GM19372 (cell line): Measurements from ENCODE around the gene PTDSS2.

Experiments used
- ATAC-seq: cut with Tn5 transposase; IDR thresholded peaks from one replicate; pipeline ENCODE4 v1.9.1; 2021; ENCODE audit warnings: mild to moderate bottlenecking, low read depth, moderate library complexity; ENCODE audit not compliant: unreplicated experiment

PTDSS2 gene

DNA sequence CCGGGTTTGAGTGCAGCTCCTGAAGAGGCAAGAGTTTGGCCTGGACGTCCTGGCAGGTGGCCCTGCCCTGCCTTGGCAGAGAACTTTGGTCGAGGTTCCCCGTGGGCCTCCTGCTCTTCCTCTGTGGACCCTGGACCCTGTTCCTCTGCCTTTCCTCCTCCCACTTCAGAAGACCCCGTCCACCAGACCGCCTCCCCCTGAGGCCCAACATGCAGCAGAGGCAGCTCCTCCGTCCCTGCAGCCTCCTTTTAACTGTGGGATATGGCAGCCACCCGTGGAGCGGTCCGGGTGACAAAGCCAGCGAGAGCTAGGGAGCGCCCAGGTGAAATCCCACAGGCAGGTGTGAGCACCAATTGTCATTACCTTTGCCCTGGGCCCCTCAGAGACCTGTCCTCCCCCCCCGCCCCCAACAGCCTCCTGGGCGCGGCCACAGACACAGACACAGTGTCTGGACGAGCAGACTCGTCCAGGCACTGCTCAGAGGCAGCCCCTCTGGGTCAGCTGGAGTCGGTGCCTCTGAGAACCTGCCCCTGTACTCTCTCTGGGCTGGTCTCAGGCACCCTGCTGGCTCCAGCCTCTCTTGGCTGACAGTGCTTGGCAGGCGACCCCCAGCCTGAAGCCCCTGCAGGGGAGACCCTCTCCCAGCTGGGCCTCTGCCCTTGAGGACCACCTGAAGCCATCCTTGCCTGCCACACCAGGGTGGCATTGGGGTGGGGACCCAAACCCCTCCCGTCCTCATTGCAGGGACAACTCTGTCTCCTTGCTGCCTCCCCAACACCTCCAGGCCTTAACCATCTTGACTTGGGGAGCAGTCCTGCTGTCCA, 4.1 kb upstream of the PTDSS2 start:
- ATAC-seq = no peak

DNA sequence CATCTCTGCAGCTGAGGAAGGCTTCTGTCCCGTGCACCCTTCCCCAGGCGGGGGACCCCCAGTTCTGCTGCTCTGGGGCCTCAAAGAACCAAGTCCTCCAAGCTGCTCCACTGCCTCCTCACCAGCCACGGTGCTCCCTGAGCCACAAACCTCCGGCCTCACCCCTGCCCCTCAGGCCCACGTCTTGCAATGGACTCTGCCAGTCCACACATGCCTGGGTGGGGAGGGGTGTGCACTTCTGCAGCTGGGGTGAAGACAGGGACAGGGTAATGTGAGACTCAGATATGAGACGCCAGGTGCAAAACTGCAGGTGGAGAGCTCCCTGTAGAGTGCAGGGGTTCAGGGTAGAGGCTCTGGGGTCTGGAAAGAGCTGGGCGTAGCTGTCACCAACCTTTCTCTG, 3.2 kb upstream of the PTDSS2 start:
- no peak for ATAC-seq

DNA sequence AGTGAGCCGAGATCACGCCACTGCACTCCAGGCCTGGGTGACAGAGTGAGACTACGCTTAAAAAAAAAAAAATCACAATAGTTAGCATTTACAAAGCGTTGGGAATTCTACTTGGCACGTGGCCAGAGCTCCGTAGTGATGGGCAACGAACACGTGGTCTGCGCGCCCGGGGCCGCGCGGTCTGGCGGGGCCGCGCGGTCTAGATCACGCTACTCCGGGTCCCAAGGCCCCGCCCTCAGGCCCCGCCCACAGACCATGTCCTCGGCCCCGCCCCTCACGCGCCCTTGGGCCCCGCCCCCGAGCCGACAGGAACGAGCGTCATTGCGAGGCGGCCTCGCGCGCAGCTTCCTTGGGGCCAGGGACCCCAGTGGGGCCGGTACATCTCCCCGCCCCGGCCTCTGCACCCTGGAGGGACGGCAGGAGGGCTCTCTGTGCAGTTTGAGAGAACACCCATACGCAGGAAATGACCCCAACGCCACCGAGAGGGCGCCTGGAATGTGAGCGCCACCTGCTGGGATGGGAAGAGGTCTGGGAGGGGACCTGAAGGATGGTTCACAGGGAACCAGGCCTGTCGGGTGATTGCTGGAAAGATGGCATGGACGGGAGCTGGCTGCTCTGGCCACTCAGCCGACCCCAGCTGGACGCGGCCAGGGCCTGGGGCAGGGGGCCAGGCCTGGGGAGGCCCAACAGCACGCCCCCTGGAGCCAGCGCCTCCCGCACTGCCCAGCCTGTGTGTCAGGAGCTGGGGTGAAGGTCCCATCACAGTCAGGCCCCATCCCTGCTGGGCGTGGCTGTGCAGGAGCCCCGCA, 2.0 kb upstream of the PTDSS2 start:
- peak; percentile 47 for ATAC-seq

DNA sequence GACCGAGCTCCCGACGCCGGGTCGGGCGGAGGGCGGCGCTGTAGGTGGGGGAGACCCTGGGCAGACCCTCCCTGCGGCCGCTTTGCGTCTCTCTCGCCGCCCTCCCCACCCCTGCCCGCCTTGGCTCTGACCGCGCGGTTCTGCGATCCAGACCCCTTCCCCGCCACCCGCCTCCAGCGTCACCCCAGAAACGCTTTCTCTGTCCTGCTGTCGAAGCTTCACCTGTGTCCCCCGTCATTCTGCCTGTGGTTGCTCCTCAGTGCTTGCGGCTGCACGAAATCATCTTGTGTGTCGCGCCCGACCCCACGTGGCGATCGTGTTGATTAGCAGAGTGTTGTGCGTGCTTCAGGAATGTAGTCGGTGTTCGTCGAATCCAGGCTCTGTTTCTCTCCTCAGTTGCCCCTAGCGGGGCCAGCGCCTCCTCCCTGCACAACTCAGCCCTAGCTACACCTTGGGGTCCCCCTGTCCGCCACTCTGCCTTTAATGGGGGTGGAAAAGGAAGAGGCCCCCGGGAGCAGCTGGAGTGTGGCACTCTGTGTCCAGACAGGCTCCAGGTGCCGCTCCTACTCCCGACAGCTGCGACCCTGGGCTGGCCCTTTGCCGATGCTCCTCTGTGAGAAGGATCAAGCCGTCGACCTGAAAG, 851 bp downstream of the PTDSS2 start:
- ATAC-seq = peak; percentile 4

DNA sequence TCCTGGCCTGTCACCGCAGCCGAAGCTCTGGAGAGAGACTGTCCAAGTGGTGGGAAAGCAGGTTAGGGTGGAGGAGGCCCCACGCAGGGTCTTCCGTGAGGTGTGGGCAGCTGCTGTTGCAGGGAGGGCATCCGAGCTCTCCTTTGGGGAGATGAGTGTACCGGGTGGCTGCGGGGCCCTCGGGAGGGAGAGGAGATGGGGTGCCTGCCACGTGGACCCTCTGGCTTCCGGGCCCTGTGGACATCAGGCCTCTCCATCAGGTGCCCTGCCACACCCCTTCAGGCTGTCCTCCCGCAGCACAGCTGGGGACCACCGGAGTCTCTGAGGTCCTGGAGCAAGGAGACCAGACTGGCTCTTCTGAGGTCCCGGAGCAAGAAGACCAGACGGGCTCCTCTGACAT, 1.7 kb downstream of the PTDSS2 start:
- no peak for ATAC-seq

DNA sequence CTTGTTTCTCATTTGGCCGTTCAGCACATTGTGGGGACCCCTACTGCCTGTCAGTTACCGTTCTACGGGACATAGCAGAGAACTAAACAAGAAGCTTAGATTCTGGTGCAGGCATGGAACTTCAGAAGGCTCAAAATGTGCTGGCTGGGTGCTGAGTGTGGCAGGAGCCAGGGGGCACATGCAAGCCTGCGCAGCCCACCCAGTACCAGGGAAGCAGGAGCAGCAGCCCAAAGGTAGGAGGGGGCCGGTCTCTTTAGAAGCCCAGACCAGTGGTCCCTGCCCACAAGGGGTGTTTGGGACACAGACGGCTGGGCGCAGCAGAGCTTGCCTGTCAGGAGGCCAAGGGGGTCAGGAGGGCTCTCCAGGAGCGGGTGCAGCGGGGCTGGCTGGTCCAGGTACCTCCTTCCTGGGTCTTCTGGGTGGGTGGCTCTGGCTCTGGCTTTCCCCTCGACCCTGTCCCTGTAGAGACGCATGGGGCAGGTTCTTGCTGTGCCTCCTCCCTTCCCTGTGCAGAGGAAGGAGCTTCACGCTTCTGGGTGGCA, 2.2 kb downstream of the PTDSS2 start:
- no peak for ATAC-seq

DNA sequence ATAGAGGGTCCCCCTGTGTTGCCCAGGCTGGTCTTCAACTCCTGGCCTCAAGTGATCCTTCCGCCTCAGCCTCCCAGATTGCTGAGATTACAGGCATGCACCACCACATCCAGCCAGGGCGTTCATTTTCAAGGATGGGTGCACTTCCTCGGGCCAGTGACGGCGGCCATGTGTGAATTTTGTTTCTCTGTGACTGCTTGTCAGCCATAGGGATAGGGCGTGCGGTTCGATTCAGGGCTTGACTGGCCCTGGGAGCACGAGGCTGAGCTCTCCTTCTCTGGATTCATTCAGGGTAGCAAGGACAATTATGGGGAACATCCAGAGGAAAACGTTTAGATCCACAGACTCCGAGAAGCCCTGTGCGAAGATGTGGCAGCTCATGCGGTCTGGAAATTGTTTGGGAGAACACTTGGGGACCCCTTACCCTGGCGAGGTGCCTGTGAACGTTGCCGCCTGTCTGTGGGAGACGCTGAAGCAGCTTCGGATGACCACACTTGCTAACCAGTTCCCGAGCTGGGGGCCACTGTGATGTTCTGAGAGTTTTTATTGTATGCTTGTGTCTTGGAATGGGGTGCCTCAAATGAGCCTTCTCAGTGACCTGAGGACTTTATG, 2.9 kb downstream of the PTDSS2 start:
- no peak for ATAC-seq

DNA sequence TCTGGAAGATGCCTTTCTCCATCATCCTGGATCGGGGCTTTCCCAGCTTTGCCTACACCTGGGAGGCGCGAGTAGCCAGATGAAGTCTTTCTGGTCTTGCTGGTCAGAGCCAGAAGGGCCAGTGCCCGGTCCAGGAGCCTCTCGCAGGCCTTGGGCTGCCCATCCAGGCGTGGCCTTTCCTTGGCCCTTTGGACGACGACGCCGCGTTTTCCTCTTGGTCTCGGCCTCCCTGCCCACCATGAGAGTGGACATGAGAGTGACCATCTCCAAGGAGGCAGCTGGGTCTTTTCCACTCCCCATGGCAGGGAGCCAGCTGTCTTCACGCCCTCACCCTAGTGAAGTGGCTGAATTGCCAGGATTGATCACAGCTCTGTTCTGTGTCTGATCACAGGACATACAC, 3.5 kb downstream of the PTDSS2 start:
- ATAC-seq = no peak

DNA sequence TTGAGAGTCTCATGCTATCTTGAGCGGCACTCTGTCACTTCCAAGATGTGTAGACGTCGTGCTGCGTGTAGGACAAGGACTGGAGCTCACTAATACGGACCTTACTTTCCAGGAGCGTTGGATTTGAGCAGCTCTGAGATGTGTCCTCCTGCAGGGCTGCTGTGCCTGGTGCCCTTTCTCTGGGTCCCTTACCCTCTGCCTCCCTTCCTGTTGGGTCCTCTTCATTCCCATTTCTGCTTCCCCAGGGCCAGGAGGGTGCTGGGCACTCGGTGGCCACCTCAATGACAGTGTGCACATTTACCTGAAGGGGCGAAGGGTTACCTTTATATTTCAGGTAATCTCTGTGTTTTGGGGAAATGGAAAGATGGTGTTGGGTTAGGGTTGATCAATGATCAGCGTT, 4.0 kb downstream of the PTDSS2 start:
- no peak for ATAC-seq

DNA sequence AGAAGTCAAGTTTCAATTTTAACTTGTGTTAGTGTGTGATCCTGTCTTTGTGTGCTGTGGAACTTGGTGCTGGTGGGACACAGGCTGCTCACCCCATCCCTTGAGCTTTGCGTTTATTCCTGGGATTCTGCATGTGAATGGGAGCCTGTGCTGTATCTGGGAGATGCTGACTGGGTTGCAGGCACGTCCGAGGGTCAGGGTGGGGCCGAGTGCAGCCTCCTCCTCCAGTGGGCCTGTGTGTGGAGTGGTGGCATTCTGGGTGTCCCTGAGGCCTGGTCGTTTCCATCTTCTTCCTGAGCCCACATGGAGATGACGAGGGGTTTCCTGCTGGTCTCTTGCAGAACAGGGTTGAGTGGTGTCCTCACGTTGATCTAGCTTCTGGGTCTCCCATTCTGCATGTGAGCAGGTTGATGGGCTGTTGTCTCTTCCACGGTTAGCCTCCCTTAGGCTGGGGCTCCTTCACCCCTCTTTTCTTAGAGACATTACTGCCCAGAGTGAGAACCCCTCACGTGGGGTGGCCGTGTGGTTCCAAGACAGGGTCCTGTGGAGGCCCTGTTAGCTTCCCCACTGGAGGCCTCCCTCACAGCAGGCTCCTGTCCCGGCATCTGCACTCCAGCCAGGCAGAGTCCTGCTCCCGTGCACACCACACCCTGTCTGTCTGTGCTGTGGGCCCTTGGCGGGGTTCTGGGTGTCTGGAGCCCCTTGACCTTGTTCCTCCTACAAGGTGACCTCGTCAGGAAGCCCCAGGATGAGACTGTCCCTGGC, 4.9 kb downstream of the PTDSS2 start:
- no peak for ATAC-seq

DNA sequence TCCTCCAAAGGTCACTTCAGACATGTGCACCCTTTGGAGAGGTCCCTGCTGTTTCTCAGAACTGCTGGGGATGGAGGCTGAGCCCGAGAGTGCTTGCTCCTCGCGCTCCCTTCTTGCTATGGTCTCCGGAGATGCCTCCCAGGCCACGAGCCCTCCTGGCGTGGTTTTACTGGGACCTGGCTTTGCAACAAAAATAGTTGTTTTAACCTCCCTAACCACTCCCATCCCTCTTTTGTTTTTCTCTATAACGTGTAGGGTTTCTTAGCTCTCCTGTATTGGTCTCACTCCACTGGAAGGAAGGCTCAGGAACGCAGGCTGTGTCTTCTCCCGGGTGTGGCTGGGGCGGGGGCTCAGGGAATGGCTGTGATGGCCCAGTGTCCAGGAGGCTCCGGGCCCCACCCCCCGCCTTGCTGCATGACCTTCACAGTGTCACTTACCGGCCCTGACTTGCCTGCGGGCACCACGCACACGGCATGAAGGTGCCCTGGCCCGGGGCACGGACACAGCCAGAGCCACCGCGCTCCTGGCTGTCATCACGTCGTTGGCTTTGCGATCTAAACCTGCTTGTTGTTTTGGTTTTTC, 5.6 kb downstream of the PTDSS2 start:
- no peak for ATAC-seq

DNA sequence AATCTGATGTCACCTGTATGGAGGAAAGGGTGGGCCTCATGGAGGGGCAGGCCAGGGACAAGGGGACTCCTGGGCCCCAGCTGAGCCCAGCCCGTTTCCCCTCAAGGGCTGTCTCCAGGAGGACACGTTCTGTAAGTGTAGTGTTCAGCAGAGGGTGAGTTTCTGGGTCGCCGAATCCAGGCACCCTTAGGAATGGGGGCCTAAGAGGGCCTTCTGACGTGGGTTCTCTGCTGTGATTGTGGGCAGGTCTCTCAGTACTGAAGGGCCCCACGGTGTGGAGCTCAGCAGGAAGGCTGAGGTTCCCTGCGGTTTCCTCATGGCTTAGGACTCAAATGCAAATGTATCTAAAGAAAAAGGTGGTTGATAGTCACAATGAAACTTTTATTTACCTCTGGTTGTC, 6.5 kb downstream of the PTDSS2 start:
- no peak for ATAC-seq

DNA sequence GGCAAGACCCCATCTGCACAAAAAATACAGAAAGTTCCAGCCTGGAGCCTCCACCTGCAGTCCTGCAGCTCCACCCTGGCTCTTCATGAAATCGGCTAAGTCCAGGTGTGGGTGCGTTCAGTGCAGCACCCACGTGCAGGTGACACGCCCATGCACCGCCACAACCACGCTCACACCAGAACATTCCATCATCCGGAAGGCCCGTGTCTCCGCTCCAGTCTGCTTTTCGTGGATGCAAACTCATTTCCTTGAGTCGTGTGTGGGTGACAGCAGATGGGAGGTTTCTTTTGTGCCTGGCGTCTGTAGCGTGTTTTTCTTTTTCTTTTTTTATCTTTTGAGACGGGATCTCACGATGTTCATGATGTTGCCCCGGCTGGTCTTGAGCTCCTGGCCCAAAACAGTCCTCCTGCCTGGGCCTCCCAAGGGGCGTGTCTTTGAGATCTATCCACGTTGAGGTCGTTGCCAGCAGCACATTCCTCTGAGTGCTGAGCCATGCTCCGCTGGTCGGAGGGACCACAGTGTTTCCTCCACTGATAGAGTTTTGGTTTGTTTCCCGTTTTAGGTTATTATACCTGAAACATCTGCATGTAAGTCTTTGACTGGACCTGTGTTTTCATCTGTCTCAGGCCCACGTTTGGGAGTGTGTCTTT, 7.2 kb downstream of the PTDSS2 start:
- no peak for ATAC-seq

DNA sequence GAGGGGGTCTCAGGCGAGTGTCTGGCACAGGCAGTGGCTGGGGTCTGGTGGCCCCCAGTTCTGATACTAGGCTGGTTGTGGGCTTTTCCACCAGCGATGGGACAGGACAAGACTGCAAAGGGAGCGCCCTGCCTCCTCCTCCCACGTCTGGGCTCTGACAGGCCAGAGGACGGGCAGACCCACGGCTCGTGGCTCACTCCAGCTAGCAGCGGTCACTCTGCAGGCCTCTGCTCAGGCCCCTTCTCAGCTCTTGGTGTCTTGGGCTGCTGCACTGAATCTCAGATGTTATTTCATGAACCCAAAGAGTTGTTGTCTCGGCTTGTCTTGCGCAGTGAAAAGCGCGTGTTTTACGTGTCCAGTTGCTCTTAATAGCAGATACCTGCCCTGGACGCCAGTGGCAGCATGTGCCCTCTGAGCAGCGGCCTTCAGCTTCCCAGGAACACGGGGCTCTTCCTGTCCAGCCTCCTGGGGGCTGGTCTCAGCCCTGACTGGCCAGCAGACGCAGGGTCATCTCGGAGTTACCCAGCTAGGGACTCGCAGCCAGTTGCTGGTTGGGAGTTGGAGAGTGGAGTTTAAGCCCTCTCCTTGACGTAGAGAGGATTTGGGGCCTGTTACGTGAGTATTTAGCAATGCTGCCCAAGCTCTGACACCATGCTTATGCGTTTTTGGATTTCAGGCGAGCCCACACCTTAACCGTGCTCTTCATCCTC, 9.6 kb downstream of the PTDSS2 start:
- no peak for ATAC-seq

DNA sequence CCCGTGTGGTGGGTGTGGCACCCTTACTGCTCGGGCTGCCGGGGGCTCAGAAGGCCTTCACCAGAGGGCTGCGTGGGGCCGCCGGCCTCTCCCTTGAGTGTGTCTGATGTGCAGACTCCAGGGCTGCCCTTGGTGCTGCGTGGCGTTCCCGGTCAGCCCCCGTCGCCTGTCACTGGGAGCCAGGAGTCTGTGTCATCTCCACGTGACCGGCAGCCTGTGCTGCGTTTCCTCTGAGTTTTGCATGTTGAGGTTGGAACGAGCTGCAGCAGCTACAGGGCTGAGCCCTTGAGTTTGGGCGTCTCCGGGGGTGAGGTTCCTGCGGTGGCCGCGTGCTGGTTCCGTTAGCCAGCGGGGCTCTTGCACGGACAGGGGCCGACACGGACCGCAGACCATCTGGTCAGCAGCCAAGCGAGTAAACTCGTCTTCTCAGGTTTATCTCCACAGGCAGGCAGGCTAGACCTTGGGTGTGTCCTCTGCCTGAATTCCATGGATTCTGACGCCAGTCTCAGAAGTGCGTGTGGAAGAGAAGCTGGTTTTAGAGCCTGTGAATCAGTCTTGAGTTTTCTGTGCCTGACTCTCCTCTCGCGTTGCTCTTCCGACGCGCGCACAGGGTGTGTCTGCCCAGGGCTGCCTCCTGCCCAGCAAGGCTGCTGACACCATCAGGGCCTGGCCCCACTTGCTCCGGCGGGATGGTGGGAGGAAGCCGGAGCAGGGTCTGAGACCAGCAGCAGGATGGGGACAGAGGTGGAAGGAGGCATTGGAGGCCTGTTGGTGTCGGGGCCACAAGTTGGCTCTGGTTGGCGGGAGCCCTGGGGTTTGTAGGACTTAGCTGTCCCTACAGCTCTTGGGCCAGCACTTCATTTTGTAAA, 10.5 kb downstream of the PTDSS2 start:
- ATAC-seq = no peak

DNA sequence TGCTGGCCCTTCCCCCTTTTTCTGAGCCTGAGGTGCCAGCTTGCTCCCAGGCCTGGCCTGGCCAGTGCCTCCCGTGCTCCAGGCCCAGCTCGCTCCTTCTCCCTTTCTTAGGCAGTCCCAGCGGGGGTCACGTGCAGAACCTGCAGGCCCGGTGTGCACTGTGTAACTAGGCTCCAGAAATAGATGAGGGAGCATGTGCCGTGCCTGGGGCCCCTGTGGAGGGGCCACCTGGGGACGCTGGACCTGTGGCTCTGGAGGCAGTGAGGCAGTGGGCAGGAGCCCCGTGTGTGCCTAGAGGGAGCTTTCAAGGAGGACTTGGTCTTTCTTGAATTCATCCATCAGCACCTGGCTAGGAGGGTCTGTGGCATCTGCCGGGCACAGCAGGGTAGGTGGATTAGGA, 11.5 kb downstream of the PTDSS2 start:
- ATAC-seq = no peak

DNA sequence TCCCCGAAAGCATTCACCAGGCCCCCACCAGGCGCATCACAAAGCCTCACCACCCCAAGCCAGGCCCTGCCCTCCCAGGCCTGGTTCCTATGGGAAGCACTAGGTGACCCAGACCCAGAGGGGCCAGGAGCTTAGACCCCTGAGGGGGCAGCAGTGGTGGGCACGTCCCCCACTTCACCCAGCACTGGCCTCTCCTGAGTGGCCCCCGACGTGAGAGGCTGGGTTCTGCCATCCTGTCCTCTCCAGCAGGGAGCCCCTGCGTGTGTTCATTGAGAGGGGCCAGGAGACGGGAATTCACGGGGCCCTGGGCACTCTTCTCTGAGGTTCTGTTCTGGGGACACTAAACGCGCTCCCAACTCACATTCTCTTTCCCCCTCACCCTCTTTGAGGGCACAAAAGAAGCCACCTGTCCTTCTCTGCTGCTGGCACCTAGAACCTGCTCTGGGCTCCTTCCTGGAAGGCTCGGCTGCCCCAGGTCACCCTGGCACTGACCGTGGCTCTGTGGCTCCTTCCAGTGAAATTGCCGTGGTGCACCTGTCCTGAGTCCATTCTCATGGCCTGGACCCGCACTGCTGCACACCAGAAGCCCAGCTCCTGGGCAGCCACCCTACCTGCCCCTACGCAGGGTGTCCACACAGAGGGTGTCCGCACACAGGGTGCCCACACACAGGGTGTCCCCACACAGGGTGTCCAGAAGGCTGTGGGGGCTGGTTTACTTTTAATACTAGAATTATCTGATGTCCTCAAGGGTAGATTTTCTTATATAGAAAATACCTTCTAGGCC, 12.2 kb downstream of the PTDSS2 start:
- ATAC-seq = no peak
